Transverse colon (tissue), 4 donors: ENCODE results near the gene GPX5.

Experiments used
- POLR2A ChIP-seq: fragments of 450-650 bp; IDR thresholded peaks from one replicate; pipeline ENCODE4 v1.6.1; 2016; ENCODE audit warnings: antibody characterized with exemption, mild to moderate bottlenecking, moderate library complexity
- POLR2AphosphoS5 ChIP-seq, 3 donors: sonication (generic); formaldehyde crosslinking; IDR thresholded peaks; one replicate each; pipeline ENCODE4 v1.6.1; 2016; ENCODE audit warnings: antibody characterized with exemption in 3 of 3
- TF ChIP-seq, protein P1 (sequence below), 5 experiments: fragments of 200-600 bp in 3 of 5; fragments of 450-650 bp in 2 of 5; sonication (generic) in 3 of 5; IDR thresholded peaks; 1 replicate in 2 of 5; 2 replicates in 3 of 5; pipeline ENCODE4 v1.5.1; 2016 to 2017; ENCODE audit warnings: antibody characterized with exemption in 5 of 5, inconsistent platforms in 3 of 5, mild to moderate bottlenecking in 2 of 5, moderate library complexity in 1 of 5

DNA sequence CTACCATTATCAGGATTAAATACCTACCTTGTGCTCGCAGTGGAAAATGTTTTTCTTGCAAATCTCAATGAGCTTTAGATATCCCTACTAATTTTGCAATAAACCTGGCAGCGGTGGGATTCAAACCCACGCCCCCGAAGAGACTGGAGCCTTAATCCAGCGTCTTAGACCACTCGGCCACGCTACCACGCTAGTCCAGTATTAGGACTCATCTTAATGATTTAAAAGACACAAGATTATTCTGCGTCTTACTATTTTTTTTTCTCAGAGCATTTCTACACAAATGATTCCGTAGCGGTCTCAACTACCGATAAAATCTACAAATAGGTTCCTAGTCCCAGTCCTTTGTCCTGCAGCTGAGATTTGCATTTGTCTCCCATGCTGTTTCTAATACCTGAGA lies 47.2 kb upstream of the GPX5 start:
- TF ChIP-seq, protein P1, sequence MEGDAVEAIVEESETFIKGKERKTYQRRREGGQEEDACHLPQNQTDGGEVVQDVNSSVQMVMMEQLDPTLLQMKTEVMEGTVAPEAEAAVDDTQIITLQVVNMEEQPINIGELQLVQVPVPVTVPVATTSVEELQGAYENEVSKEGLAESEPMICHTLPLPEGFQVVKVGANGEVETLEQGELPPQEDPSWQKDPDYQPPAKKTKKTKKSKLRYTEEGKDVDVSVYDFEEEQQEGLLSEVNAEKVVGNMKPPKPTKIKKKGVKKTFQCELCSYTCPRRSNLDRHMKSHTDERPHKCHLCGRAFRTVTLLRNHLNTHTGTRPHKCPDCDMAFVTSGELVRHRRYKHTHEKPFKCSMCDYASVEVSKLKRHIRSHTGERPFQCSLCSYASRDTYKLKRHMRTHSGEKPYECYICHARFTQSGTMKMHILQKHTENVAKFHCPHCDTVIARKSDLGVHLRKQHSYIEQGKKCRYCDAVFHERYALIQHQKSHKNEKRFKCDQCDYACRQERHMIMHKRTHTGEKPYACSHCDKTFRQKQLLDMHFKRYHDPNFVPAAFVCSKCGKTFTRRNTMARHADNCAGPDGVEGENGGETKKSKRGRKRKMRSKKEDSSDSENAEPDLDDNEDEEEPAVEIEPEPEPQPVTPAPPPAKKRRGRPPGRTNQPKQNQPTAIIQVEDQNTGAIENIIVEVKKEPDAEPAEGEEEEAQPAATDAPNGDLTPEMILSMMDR (IDR thresholded peaks at IDR 0.05) = no peak
- TF ChIP-seq POLR2A (no peak), POLR2AphosphoS5 (IDR thresholded peaks at IDR 0.05) (no peak)
